ENCODE data around the gene LMLN. TPM values are rescaled to one million over a fixed set of nuclear protein-coding genes. Genes with fewer than 3 reads are reported as not detected.

LMLN gene
- total RNA-seq, 2 experiments from 2014 or later = 0.50 to 6.2 TPM

DNA sequence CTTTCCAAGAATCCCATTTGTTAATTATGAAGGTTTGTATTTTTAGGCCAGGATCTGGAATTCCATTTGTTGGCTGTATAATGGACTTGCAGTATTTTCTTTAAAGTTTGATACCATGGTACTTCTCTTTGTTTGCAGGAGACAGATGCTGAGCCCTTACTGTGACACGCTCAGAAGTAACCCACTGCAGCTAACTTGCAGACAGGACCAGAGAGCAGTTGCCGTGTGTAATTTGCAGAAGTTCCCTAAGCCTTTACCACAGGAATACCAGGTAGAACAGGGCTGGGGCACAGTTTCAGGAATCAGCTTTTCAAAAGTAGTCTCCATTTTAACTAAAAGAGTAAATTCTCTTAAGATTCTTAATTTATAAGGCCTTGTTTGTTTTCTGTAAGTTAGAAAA lies 59.1 kb downstream of the LMLN start:
- BruUV-seq (replicated peaks) = no TSS peak
- POLR2A ChIA-PET = no interaction called here
- H3K4me1 ChIP-seq (ENCODE audit: insufficient read depth, low read length, poor library complexity, severe bottlenecking) = no peaks in the 10 kb centered on the region
- no peak overlapping the region for H3K4me2 ChIP-seq (ENCODE audit: low read length)
- H4K20me1 ChIP-seq (ENCODE audit: insufficient read depth, low read length) = no peaks in the 10 kb centered on the region
- H3K4me3 ChIP-seq (ENCODE audit: low read depth, low read length, poor library complexity, severe bottlenecking) = no peak overlapping the region
- CTCF ChIA-PET (ENCODE audit: unreplicated experiment) = no interaction called here
- TF ChIP-seq EZH2phosphoT487 (IDR thresholded peaks at IDR 0.05; ENCODE audit: borderline replicate concordance, low read depth, low read length) = no peak
- TF ChIP-seq, protein P1, sequence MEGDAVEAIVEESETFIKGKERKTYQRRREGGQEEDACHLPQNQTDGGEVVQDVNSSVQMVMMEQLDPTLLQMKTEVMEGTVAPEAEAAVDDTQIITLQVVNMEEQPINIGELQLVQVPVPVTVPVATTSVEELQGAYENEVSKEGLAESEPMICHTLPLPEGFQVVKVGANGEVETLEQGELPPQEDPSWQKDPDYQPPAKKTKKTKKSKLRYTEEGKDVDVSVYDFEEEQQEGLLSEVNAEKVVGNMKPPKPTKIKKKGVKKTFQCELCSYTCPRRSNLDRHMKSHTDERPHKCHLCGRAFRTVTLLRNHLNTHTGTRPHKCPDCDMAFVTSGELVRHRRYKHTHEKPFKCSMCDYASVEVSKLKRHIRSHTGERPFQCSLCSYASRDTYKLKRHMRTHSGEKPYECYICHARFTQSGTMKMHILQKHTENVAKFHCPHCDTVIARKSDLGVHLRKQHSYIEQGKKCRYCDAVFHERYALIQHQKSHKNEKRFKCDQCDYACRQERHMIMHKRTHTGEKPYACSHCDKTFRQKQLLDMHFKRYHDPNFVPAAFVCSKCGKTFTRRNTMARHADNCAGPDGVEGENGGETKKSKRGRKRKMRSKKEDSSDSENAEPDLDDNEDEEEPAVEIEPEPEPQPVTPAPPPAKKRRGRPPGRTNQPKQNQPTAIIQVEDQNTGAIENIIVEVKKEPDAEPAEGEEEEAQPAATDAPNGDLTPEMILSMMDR (conservative IDR thresholded peaks at IDR 0.05; ENCODE audit: low read length) = no peak
- H3K27ac ChIP-seq (ENCODE audit: low read depth, low read length, poor library complexity, severe bottlenecking) = no peak overlapping the region
- H2AFZ ChIP-seq (ENCODE audit: low read length) = no peak overlapping the region
- H3K36me3 ChIP-seq (ENCODE audit: insufficient read depth, low read length) = no peaks in the 10 kb centered on the region
- no peaks in the 10 kb centered on the region for H3K9me2 ChIP-seq (ENCODE audit: insufficient read depth, low read length)
- no peak for DNase-seq (ENCODE audit: low spot score)
- intact Hi-C loops (cut with micrococcal nuclease; ENCODE audit: unreplicated experiment) = no loop called here
- no peaks in the 10 kb centered on the region for H3K9me3 ChIP-seq (ENCODE audit: low read length)
- H3K79me2 ChIP-seq (ENCODE audit: insufficient read depth, low read depth, low read length) = no peaks in the 10 kb centered on the region

DNA sequence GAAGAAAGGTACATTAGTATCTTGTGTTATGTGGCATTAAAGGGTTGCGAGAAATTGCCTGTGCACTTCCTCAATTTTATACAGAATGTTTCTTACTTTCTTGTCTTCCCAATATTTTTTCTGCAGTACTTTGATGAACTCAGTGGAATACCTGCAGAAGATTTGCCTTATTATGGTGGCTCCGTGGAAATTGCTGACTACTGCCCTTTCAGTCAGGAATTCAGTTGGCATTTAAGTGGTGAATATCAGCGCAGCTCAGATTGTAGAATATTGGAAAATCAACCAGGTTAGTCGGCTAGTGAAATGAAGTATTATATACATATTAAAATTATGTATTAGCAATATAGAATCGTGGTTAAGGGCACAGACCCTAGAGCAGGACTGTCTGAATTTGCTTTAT lies 61.3 kb downstream of the LMLN start:
- Histone ChIP-seq H3K4me3 (ENCODE audit: low read depth, low read length, poor library complexity, severe bottlenecking) (no peak overlapping the region), H4K20me1 (ENCODE audit: insufficient read depth, low read length) (no peaks in the 10 kb centered on the region), H3K79me2 (ENCODE audit: insufficient read depth, low read depth, low read length) (no peaks in the 10 kb centered on the region), H3K9me2 (ENCODE audit: insufficient read depth, low read length) (no peaks in the 10 kb centered on the region), H3K4me1 (ENCODE audit: insufficient read depth, low read length, poor library complexity, severe bottlenecking) (no peaks in the 10 kb centered on the region), H3K36me3 (ENCODE audit: insufficient read depth, low read length) (no peaks in the 10 kb centered on the region), H3K4me2 (ENCODE audit: low read length) (no peak overlapping the region), H3K9me3 (ENCODE audit: low read length) (no peaks in the 10 kb centered on the region), H2AFZ (ENCODE audit: low read length) (no peak overlapping the region), H3K27ac (ENCODE audit: low read depth, low read length, poor library complexity, severe bottlenecking) (no peak overlapping the region)
- no peak for DNase-seq (ENCODE audit: low spot score)
- POLR2A ChIA-PET = interaction anchor here (0.7 kb wide), 1 partner anchor 11 kb away, joined by 3 read pairs; no protein-coding TSS in a partner anchor
- TF ChIP-seq EZH2phosphoT487 (IDR thresholded peaks at IDR 0.05; ENCODE audit: borderline replicate concordance, low read depth, low read length) = no peak
- TF ChIP-seq, protein P1 (conservative IDR thresholded peaks at IDR 0.05; ENCODE audit: low read length) = no peak
- no TSS peak for BruUV-seq (replicated peaks)
- intact Hi-C loops (cut with micrococcal nuclease; ENCODE audit: unreplicated experiment) = no loop called here
- CTCF ChIA-PET (ENCODE audit: unreplicated experiment) = no interaction called here

DNA sequence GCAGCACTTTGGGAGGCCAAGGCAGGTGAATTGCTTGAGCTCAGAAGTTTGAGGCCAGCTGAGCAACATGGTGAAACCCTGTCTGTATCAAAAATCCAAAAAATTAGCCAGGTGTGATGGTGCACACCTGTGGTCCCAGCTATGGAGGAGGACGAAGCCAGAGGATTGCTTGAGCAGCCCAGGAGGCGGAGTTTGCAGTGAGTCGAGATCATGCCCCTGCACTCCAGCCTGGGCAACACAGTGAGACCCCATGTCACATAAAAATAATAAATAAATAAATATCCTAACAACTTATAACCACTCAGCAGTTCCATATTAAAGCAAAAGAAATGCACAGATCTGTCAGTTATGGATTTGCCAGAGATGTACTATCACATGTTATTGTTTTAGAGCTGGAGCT lies 62.6 kb downstream of the LMLN start:
- no peaks in the 10 kb centered on the region for H3K9me2 ChIP-seq (ENCODE audit: insufficient read depth, low read length)
- H4K20me1 ChIP-seq (ENCODE audit: insufficient read depth, low read length) = no peaks in the 10 kb centered on the region
- no TSS peak for BruUV-seq (replicated peaks)
- ChIA-PET CTCF (ENCODE audit: unreplicated experiment) (no interaction called here), POLR2A (no interaction called here)
- H3K4me2 ChIP-seq (ENCODE audit: low read length) = no peak overlapping the region
- no peak overlapping the region for H2AFZ ChIP-seq (ENCODE audit: low read length)
- H3K9me3 ChIP-seq (ENCODE audit: low read length) = no peaks in the 10 kb centered on the region
- intact Hi-C loops (cut with micrococcal nuclease; ENCODE audit: unreplicated experiment) = no loop called here
- H3K4me1 ChIP-seq (ENCODE audit: insufficient read depth, low read length, poor library complexity, severe bottlenecking) = no peaks in the 10 kb centered on the region
- no peak overlapping the region for H3K27ac ChIP-seq (ENCODE audit: low read depth, low read length, poor library complexity, severe bottlenecking)
- no peak overlapping the region for H3K4me3 ChIP-seq (ENCODE audit: low read depth, low read length, poor library complexity, severe bottlenecking)
- DNase-seq (ENCODE audit: low spot score) = no peak
- H3K79me2 ChIP-seq (ENCODE audit: insufficient read depth, low read depth, low read length) = no peaks in the 10 kb centered on the region
- H3K36me3 ChIP-seq (ENCODE audit: insufficient read depth, low read length) = no peaks in the 10 kb centered on the region
- TF ChIP-seq, protein P1 (conservative IDR thresholded peaks at IDR 0.05; ENCODE audit: low read length) = no peak
- TF ChIP-seq EZH2phosphoT487 (IDR thresholded peaks at IDR 0.05; ENCODE audit: borderline replicate concordance, low read depth, low read length) = no peak

All from OCI-LY7 (cell line).